Measurements from ENCODE around the gene TMEM191B.
"Not testable (repeated sequence)": the region's sequence is repeated elsewhere in the genome, so short reads cannot be mapped to it uniquely, and the experiment has no call there.

GRCh38 chr22:18511327-18511726 is 16.3 kb upstream of the TMEM191B start:
- TF ChIP-seq, protein P1, sequence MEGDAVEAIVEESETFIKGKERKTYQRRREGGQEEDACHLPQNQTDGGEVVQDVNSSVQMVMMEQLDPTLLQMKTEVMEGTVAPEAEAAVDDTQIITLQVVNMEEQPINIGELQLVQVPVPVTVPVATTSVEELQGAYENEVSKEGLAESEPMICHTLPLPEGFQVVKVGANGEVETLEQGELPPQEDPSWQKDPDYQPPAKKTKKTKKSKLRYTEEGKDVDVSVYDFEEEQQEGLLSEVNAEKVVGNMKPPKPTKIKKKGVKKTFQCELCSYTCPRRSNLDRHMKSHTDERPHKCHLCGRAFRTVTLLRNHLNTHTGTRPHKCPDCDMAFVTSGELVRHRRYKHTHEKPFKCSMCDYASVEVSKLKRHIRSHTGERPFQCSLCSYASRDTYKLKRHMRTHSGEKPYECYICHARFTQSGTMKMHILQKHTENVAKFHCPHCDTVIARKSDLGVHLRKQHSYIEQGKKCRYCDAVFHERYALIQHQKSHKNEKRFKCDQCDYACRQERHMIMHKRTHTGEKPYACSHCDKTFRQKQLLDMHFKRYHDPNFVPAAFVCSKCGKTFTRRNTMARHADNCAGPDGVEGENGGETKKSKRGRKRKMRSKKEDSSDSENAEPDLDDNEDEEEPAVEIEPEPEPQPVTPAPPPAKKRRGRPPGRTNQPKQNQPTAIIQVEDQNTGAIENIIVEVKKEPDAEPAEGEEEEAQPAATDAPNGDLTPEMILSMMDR (IDR thresholded peaks at IDR 0.05), result not testable (repeated sequence)
- not testable (repeated sequence) for TF ChIP-seq POLR2AphosphoS5 (IDR thresholded peaks at IDR 0.05; ENCODE audit: low read depth, low read length)

Measured in Panc1 (cell line).